HFFc6 (cell line): Measurements from ENCODE around the gene ARHGAP32. TPM values are rescaled to one million over a fixed set of nuclear protein-coding genes. Genes with fewer than 3 reads are reported as not detected.

Experiments
- DNase-seq: peaks from one replicate; pipeline ENCODE4 v3.0.0-alpha.2; 2018
- H3K27ac Mint-ChIP-seq: 2 replicates; pipeline ENCODE4 v1.8.0; 2020; ENCODE audit warnings: mild to moderate bottlenecking, mixed read lengths
- H3K27me3 Mint-ChIP-seq: 2 replicates; pipeline ENCODE4 v1.8.0; 2021; ENCODE audit warnings: mild to moderate bottlenecking, moderate library complexity, mixed read lengths; ENCODE audit not compliant: insufficient read depth
- H3K36me3 Mint-ChIP-seq: 2 replicates; pipeline ENCODE4 v1.8.0; 2021; ENCODE audit warnings: low read depth, mixed read lengths
- H3K4me1 Mint-ChIP-seq: 2 replicates; pipeline ENCODE4 v1.8.0; 2020; ENCODE audit warnings: low read depth, mixed read lengths
- H3K4me3 Mint-ChIP-seq: 2 replicates; pipeline ENCODE4 v1.8.0; 2020; ENCODE audit warnings: mild to moderate bottlenecking, moderate library complexity, mixed read lengths
- H3K9me3 Mint-ChIP-seq: 2 replicates; pipeline ENCODE4 v1.8.0; 2020; ENCODE audit warnings: mild to moderate bottlenecking, mixed read lengths
- CTCF ChIP-seq: fragments of 200-600 bp; sonication (generic); IDR thresholded peaks from 2 replicates; pipeline ENCODE4 v1.5.0; 2021; ENCODE audit warnings: antibody characterized with exemption, mild to moderate bottlenecking
- total RNA-seq, 6 experiments: library from RNA; stranded (reverse); fragmentation: NEBNext Ultra II Directional; extraction: Animal tissue kit (Norgen Biotek cat#: 25700); gene quantifications; 2 replicates in 1 of 6; 3 replicates in 5 of 6; pipeline ENCODE4 v1.2.3, GENCODE V29; 2021

Gene ARHGAP32
- total RNA-seq, 6 experiments from 2014 or later: 7.6 to 8.7 (median 8.0) TPM

- Mint-ChIP-seq H3K9me3 (no peaks in the 10 kb centered on the region), H3K36me3 (no peaks in the 10 kb centered on the region; the same call in 1 of the 2 replicates), H3K27me3 (peaks cover 47% of the 10 kb centered on the region), H3K27ac (no peak within 1 kb of the TSS), H3K4me1 (no peaks in the 10 kb centered on the region), H3K4me3 (no peak within 1 kb of the TSS)
- no peak for TF ChIP-seq CTCF
- DNase-seq: no peak
These were observed 249.2 kb downstream of the ARHGAP32 start, which contains the start of gene TP53AIP1 for GRCh38 chr11:128942817-128943427. TSS of gene TP53AIP1 (minus strand) at chr11:128942871. CDS start at chr11:128937818, 5,053 bp downstream.

GRCh38 chr11:128942272-128942612 lies 249.9 kb downstream of the ARHGAP32 start:
- Mint-ChIP-seq H3K4me3 (no peak overlapping the region), H3K4me1 (no peaks in the 10 kb centered on the region), H3K27ac (no peak overlapping the region), H3K36me3 (no peaks in the 10 kb centered on the region; the same call in 1 of the 2 replicates), H3K9me3 (no peaks in the 10 kb centered on the region), H3K27me3 (peaks cover 52% of the 10 kb centered on the region)
- TF ChIP-seq CTCF: no peak
- no peak for DNase-seq

GRCh38 chr11:128941573-128942271 lies 250.4 kb downstream of the ARHGAP32 start:
- Mint-ChIP-seq H3K9me3 (no peaks in the 10 kb centered on the region), H3K27me3 (peaks cover 50% of the 10 kb centered on the region), H3K4me1 (no peaks in the 10 kb centered on the region), H3K36me3 (no peaks in the 10 kb centered on the region; the same call in 1 of the 2 replicates), H3K4me3 (no peak overlapping the region), H3K27ac (no peak overlapping the region)
- no peak for TF ChIP-seq CTCF
- no peak for DNase-seq

- Mint-ChIP-seq H3K4me3 (no peak overlapping the region), H3K9me3 (no peaks in the 10 kb centered on the region), H3K36me3 (no peaks in the 10 kb centered on the region; the same call in 1 of the 2 replicates), H3K4me1 (no peaks in the 10 kb centered on the region), H3K27ac (no peak overlapping the region), H3K27me3 (peaks cover 51% of the 10 kb centered on the region)
- no peak for TF ChIP-seq CTCF
- DNase-seq: no peak
These were observed 251.0 kb downstream of the ARHGAP32 start for GRCh38 chr11:128941110-128941509.

GRCh38 chr11:128940603-128941002 lies 251.5 kb downstream of the ARHGAP32 start:
- no peak for DNase-seq
- Mint-ChIP-seq H3K36me3 (no peaks in the 10 kb centered on the region; the same call in 1 of the 2 replicates), H3K4me3 (no peak overlapping the region), H3K27ac (no peak overlapping the region), H3K27me3 (peaks cover 52% of the 10 kb centered on the region), H3K4me1 (no peaks in the 10 kb centered on the region), H3K9me3 (no peaks in the 10 kb centered on the region)
- no peak for TF ChIP-seq CTCF
